Activated CD4-positive, alpha-beta T cell treated with anti-CD3 and anti-CD28 coated beads, Interleukin-10, Interleukin-2, amounts not matched to agents 100 ng/mL and 50 ng/mL, durations not matched to agents 16 hours and 8 hours (primary cell): ENCODE measurements around the gene CHRM2.

Experiments used
- DNase-seq: peaks from one replicate; pipeline ENCODE4 v3.0.0-alpha.2; 2020

The CHRM2 gene

DNA sequence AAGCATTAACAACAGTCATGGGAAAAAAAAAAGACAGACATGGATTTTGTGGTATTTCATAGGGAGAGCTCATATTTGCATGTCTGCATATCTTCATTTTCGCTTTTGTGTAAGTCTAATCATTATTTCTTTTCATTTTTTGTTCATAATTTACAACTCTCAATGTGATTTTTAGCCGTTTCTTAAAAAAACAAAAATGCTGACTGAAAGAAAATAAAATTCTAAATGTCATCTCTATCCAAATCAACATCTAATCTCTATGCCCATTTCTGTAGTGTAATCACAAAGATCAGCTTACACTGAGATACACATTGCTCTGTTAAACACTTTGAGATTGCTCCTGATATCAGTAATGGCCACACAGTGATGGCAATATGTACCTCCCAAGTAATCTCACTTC lies 29.2 kb downstream of the CHRM2 start:
- DNase-seq, result no peak

DNA sequence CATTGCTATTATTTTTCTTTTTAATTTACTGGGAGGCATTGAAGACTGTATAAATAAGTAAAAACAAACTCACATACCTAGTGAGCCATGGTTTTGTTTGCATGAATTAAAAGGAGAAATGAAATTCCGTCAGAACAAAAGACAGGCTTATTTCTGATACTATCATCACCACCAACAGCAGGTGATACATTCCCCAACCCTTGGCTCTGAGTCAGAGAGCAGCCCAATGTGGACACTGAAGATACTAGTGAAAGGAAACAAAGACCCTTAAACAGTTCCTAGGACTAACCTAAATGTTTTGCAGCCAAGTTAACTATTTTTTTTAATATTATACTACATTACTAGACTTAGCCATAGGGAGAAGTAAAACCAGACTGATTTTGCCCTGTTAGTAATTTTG lies 31.6 kb downstream of the CHRM2 start:
- DNase-seq, result no peak

DNA sequence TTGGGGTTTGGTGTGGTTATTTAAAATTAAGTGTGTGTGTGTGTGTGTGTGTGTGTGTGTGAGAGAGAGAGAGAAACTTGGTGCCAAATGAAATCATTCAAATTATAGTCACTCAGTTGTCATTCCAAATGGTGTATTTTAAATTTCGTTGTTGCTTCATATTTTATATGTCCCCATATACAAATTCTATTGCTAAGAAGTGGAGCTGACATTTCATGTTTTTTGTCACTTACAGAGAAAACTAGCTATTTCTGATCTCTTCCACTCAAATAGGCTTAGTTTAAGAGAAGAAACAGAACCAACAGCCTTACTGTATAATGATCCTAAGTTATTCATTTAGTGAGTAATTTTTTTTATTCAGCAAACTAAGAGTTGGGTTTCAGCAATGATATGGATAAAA lies 42.3 kb downstream of the CHRM2 start:
- no peak for DNase-seq

DNA sequence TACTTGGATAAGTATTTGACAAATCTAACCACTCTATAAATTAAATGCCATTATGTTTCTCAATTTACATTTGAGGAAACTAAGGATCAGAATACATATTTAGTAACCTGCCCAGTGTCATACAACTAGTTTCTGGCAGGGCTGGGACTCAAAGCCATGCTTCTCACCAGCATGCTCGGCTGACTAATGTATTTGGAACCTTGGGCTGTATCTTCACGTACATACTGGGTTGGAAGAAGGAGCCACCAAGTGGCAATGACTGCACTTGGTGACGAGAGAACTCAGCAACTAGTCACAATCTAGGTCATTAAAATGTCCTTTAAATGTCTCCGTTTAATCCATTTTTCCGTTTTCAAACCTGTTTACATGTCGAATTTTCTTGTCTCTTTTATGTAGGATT lies 42.9 kb downstream of the CHRM2 start:
- DNase-seq, result no peak

DNA sequence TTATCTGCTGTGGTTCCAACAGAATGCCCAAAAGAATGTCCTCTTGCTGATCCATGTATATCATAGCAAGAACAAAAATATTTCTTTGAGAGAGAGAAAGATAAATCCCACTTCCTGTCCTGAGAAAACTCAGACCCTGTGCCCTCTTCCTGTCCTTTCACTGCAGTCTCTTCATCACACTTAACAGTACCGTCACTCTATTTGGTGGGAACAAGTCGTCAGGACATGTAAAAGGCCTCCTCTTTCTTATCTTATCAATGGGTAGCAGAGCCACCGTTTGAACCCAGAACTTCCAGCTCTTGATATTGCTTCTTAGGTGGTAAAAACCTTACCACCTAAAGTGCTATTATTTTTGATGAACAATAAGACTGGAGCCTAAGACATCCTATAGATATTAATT lies 43.9 kb downstream of the CHRM2 start:
- DNase-seq, result no peak

DNA sequence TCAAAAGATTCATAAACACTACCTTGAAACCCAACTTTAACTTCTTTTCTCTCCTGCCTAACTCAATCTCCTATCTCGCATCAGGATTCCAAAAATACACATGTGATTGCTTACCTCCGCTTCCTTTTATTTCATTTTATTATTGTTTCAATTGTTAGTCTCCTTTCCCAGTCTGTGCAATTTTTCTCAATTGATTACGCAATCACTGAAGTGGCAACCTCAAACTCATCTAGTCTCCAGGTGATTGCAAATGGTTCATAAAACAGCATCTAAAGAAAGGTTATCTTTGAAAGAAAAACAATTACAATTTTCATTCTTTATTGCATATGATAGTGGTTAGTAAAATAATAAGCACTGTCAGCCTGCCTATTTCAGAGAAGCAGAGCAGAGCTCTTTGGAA lies 45.6 kb downstream of the CHRM2 start:
- DNase-seq, result no peak

DNA sequence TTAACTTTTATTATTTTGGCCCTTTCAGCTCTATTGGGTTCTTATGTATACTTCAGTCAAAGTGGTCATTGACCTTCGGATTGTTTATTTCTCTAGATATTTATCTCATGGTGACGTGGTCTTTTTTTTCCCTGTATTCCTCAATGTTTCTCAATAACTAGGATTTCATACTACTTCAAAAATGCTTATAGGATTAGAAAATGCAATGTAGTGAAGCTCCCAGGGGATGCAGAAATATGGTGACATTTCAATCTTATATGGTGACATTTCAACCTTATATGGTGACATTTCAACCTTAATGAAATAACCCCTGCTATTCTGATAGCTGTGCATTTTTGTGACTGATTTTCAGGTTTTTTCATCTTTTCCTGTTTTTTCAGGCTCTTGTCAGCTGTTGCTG lies 51.4 kb downstream of the CHRM2 start:
- DNase-seq, result no peak

DNA sequence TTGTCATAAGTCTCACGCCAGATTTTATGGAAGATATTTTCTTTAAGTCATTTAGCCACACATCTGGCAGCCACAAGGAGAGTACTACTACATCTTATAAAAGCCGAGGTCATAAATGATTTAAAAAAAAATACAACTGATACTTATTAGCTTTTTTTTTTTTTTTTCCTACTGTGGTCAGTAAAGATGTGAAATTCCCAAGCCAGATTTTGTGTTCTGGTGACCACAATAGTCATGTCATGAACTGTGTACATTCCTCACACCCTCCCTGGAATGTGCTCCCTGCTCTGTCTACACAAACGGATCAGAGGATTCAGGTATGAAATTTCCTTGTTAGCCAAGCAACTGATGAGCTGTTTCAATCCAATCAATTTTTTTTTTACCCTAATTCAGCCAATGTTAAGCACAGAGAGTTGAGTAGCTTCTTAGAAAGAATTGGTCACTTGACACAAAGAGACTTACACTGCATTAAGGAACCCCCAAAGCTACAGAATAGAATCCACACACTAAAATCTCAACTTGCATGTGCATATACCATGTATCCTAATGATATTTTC lies 54.7 kb downstream of the CHRM2 start:
- no peak for DNase-seq

DNA sequence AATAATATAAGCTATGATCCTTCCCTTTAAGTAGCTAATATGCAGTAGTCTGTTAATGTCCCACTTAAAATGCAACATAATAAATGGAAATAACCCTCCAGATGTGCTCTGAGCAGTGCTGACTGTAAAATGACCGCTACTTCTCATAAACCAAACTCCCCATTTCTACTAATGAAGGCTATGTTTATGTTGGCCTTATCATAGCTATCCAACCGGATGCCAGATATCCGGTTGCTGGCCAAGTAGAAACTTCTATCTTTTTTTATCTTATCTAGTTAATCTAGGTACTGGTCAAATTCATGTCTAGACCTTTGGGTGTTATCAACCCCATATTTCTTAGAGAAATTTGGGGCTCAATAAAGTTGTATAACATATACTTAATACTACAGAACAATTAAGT lies 56.6 kb downstream of the CHRM2 start:
- no peak for DNase-seq

DNA sequence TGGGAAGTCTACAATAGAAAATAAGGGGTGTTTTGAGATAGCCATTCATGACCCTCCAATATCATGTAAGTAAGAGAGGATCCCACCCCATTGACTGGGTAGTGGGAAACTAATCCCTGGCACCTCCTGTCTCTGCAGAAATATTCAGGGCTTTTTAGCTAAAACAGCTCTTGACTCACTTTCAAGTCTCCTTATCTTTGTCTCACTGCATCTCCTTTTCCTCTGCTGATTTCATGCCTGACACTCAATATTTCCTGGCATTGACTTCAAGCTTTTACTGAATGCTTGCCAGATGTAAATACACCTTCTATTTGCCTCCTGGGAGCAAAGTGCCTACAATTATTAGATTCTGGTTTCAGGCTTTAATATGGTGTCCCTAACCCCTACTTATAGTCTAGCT lies 57.1 kb downstream of the CHRM2 start:
- DNase-seq, result no peak

DNA sequence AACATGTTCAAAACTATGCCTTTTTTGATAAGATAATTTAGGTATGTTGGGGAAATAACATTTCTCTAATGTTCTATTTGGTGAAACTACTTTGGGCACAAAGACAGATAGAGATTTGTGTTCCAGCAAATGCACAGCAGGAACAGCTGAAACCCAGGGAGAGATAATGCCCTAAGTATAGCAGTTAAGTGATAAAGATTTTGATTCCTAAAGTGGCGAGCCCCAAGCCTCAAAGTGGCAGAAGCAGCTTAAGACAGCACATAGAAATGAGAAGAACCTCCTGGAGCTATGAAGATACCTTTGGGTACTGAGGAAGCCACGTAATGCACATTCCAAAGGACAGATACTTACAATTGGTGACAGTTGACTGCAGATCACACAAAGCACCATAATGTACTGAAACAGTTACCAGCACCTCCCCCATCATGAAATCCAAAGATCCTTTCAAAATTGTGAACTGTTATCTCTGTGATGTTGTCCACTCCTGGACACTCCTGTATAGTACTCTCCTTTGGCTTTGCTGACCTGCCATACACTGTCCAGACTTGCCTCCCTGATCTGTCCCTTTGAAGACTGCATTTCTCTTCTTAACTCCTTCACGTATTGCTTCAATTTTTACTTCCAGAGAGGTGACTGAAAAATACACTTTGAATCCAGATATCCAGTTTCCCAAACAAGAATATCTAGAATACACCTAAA lies 62.9 kb downstream of the CHRM2 start:
- DNase-seq, result no peak

DNA sequence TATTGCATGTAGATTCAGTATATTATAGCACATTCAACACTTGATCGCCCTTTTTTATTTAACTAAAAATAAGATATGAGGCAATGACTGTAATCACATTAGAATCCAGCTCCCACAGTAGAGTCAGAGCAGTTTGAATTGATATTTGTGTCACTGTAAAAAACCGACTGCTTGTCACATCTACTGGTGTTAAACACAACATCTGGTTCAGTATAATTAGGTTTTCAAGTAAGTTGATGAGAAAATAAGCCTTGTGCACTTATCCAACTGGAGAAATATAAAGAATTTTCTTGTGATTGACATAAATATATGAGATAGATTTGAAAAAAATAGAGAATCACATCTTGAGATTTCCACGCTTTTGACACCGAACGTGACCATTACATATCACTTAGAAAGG lies 69.0 kb downstream of the CHRM2 start:
- no peak for DNase-seq

DNA sequence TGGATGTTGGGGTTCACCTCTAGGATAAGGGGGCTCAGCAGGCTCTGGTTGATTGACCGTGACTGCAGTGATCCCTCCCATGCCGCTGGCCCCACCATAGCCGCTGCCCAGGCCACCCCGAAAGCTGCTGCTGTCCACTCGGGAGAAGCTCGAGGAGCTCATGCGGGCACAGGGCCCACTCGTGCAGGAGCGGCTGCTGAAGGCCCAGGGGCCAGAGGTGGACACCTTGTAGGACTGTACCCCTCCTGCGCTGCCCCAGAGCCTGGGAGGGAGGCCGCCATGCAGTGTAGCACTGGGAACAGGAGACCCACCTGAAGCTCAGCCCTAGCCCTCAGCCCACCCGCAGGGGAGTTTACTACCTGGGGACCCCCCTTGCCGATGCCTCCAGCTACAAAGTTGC lies 70.0 kb downstream of the CHRM2 start:
- DNase-seq, result no peak

DNA sequence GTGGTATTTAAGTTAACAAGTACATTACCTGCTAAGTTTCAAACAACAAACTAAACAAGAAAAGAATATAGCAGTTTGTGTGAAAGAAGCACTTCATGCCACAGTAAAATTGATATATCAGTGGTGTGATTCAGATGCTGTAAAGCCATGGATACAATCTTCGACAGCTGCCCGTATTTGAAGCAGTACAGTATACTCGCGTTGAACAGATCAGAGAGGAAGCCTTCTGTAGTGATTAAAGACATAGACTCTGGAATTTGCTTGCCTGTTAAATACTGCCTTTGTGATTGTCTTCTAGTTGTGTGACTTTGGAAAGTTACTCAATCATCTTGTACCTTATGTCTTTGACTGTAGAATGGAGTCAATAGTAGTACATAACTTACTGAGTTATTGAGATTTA lies 71.7 kb downstream of the CHRM2 start:
- no peak for DNase-seq

DNA sequence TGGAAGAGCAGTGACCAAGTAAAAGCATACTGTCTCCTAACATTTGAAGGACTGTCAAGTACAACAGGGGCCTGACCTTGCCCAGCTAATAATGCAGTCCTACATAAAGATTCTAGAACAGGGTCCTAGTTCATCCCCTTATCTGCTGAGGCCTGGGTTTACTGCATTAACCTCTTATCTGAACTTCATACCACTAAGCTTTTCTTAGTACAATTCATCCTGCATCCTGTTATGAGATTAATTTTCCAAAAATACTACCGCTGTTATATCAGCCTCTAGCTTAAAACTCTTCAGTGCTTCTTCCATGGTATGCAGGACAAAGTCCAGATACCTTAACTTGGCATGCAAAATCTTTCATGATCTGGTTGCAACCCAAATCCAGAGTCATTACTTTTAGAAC lies 72.5 kb downstream of the CHRM2 start:
- no peak for DNase-seq

DNA sequence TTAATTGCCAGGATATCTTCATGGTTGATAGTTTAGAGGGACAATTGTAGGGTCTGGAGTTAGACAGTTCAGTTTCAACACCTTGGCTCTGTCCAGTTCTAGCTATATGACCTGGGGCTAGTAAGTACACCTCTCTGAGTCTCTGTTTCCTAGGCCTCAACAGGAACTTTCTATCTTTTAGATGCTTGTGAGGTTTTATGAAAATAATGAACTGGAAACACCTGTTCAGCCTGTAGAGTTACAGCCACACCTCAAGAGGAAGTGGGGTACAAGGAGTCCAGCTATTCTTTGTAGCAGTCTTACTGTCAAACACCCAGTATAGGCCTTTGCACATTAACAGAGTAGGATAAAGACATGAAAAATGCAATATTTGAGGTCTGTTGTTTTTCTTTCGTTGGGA lies 73.4 kb downstream of the CHRM2 start:
- DNase-seq, result no peak

DNA sequence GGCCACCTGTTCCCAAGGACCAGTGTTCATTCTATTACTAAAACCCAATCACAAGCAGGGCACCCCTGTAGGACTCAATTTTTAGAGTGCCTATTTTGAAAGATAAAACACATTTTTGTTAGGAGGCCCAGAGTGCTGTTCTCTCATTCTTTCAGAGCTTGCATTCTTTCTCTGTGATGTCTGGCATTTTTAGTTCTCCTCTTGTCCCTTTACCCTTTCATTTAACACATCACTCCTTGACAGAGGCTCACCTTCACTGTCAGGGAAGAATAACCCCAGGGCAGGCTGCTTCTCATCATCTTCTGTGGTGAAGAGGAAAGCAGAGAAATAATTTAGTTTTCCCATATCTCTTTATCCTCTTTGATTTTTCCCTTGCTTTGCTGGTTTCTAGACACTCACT lies 73.9 kb downstream of the CHRM2 start:
- no peak for DNase-seq

DNA sequence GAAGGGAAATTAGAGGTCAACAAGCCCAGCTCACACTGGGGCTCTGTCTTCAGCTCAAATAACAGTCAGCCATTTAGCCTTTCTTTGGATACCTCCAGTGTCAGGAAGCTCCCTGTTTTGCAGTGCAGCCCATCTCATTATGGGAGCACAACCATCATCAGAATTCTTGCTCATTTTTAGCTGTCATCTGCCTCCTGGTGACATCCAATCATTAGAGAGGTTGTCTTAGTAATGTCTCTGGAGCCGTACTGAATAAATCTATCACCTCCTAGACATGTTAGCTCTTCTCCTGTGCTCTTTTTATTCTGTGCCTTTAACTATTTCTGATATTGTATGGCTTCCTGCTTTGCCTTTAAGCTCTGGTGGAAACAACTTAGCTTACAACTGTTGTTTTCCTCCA lies 74.5 kb downstream of the CHRM2 start:
- no peak for DNase-seq

DNA sequence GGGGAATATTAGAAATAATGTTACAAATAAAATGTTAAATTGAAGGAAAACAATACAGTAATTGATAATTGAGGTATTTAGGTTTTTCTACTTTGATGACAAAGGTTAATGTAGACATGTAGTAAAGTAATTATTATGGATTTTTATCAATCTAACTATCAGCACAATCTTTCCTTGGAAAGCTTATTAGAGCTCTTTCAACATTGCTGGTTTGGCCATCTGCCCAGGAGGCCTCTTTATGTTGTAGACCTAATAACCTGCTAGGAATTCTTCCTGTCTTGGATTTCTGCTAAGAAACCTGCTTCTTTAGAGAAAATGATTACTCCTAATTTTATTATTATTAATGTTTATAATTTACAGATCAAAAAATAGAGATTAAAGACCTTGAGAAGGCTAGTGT lies 78.9 kb downstream of the CHRM2 start:
- no peak for DNase-seq

DNA sequence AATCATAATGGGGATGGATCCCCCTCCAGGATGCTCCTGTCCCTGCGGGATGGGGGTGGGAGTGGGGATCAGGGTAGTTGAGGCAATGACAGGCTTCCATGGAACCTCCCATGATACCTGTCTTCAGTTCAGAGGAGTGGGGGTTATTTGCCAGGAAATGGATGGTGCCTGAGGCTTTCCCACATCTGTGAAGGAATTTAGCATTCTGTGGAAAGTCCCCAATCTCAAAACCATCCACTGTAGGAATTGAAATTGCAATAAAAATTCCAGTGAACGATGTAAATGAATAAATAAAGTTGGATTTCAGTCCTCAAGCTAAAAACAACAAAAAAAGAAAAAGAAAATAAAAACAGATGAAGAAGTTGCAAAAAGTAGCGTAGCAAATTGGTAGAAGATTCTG lies 81.9 kb downstream of the CHRM2 start:
- no peak for DNase-seq

DNA sequence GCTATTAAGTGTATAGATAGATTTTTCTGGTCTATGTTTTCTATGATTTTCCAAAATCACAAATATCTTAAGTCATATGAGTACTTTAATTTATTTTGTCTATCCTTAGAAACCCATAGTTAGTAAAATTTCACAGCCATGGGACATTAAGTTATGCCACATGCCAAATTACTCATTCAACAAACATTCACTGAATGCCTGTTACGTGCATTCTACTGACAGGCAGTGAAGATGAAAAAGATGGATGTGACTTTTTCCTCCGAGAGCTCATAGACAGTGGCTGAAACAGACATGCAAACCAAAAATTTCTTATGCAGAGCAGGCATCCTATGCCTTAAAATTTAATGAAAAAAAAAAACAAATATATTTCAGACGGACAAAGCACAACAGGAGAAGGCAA lies 84.9 kb downstream of the CHRM2 start:
- no peak for DNase-seq

DNA sequence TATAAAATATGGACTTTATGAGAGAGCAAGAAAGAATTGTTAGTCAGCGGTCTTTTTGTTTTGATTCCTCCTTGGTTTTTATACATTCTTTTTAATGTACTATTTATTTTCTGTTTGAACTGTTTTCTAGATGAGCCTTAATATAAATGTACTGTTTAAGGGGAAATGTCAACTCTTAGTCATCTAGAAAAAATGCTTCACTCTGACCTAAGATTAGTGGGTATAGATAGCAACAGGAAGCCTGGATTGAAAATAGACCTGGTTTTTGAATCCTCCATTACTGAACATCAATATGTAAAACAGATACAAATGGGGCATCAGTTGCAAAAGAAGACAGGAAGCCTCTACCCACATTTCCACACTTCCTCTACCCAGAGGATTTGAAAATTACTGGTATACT lies 87.8 kb downstream of the CHRM2 start:
- no peak for DNase-seq

DNA sequence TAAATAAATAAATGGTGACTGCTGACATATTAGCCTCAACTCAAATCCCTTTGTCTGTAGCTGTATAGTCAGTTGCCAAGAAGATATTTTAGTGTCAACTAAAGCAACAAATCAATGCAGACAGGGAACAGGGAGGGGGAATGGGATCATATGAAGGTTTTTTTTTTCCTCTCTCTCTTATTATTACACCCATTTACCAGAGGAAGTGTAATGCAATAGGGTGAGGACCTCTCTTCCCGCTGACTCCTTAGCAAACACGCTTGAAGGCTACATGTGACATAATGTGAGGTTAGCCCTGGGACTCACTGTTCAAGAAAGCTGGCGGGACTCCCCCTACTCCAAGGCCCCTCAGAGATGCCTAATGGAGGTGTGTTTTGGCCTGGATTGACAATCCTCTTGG lies 88.2 kb downstream of the CHRM2 start:
- no peak for DNase-seq

DNA sequence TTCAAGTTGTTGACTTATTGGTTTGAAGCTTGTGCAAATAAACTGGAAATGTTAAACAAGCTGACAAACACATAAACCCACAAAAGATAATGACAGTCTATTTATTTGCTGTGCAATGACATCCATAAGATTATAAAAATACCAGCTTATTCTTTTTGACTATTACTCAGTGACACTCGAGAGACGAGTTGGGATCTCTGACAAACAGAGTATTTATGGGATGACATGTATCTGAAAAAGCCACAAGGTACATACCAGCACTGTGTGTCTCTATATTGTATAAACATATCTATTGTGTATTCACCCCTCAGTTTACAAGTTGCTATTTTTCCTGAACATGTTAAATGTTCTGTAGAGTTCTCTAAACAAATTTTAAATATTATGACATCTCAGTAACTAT lies 88.9 kb downstream of the CHRM2 start:
- no peak for DNase-seq

DNA sequence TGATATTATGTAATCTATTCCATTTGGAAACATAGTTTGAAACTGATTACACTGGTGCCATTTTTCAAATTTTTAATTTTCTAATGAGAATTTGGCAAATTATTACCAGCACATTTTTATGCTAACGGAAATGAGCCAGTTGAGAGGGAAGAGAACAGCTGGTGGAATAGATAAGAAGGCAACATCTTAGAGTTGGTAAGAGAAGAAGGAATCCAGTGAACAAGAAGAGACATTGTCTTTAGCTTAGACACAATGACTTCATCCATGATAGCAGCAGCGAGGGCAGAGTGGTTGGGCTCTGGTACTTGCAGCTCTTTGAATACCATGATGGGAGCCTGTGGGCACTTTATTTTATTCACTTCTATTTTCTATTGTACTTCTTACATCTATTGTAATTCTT lies 89.6 kb downstream of the CHRM2 start:
- DNase-seq, result no peak

DNA sequence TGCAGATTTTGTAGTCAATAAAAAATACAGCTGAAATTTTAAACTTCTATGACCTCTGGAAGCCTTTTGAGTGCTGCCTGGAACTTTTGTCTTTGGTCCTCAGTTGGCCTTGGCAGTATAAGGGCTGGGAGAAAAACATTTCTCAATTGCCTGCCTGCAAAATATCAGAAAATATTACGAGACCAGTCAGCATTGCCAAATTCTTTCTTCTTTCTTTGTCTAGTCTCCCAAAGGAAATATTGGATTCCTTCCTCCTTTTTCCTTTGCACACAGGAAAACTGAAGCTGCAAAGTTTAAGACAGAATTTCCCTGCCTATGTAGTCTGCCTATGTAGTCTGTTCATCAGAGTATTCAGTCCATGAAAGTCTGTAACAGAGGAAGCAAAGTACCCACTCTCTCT lies 95.9 kb downstream of the CHRM2 start:
- no peak for DNase-seq
